ENCODE measurements around the gene STX3. TPM values are rescaled to one million over a fixed set of nuclear protein-coding genes. Genes with fewer than 3 reads are reported as not detected.

STX3 gene
- total and polyA plus RNA-seq, 2 of the 8 experiments (the other 6 are each of a cell fraction or from before 2014, with no cell fraction given), result 50.5 to 56.1 TPM

GRCh38 chr11:59765068-59765735 is 10.0 kb downstream of the STX3 start:
- Histone ChIP-seq H3K4me2 (ENCODE audit: insufficient read depth in 1 of 2, low read depth in 2 of 2, low read length in 2 of 2) (no peak overlapping the region), H3K18ac (ENCODE audit: extremely low read depth, low read length) (no peak overlapping the region), H4K5ac (ENCODE audit: insufficient read length, low read depth, low read length) (no peak overlapping the region), H3K56ac (replicated peaks; ENCODE audit: insufficient read length, low read depth, low read length) (no peak overlapping the region), H3K23me2 (ENCODE audit: low read depth, low read length) (peaks cover 6% of the 10 kb centered on the region; the same call in 1 of the 2 replicates), H2AK5ac (ENCODE audit: low read depth, low read length) (no peak overlapping the region), H3K79me2 (ENCODE audit: control insufficient read depth in 1 of 2, insufficient read depth in 2 of 2, low read length in 2 of 2) (peaks cover 24 to 92% of the 10 kb centered on the region in 2 experiments), H3K9me3 (ENCODE audit: insufficient read depth in 2 of 2, low read depth in 1 of 2, low read length in 1 of 2) (no peaks in the 10 kb centered on the region), H3K14ac (ENCODE audit: insufficient read length) (no peak overlapping the region), H2BK12ac (ENCODE audit: low read depth, low read length) (no peak overlapping the region), H2BK120ac (replicated peaks; ENCODE audit: low read depth, low read length) (no peak overlapping the region), H2BK20ac (ENCODE audit: low read length) (no peak overlapping the region), H4K8ac (ENCODE audit: extremely low read depth, insufficient read depth, low read length) (no peak overlapping the region), H3K4ac (replicated peaks; ENCODE audit: insufficient read length, low read depth, low read length) (no peak overlapping the region), H2BK15ac (ENCODE audit: low read length) (no peak overlapping the region), H4K91ac (replicated peaks; ENCODE audit: insufficient read length, low read length) (no peak overlapping the region), H3K4me3 (ENCODE audit: extremely low read depth in 1 of 4, insufficient read depth in 2 of 4, low read depth in 3 of 4, low read length in 4 of 4) (no peak overlapping the region), H3K9ac (replicated peaks in 1 of 4; ENCODE audit: extremely low read depth in 1 of 4, low read depth in 3 of 4, low read length in 3 of 4) (no peak overlapping the region), H3K4me1 (replicated peaks in 1 of 4; ENCODE audit: control insufficient read depth in 3 of 4, insufficient read depth in 4 of 4, low read length in 3 of 4) (no peaks in the 10 kb centered on the region), H3K27ac (ENCODE audit: low read depth, low read length) (no peak overlapping the region), H4K20me1 (replicated peaks in 1 of 2; ENCODE audit: control insufficient read depth in 1 of 2, insufficient read depth in 2 of 2, low read length in 2 of 2) (peaks cover 17 to 24% of the 10 kb centered on the region in 2 experiments), H3K23ac (ENCODE audit: insufficient read length) (no peak overlapping the region), H3K79me1 (ENCODE audit: low read depth, low read length) (peaks cover 25% of the 10 kb centered on the region), H2AFZ (ENCODE audit: low read length) (no peak overlapping the region), H3K27me3 (replicated peaks in 1 of 4; ENCODE audit: control insufficient read depth in 3 of 4, extremely low read depth in 1 of 4, insufficient read depth in 3 of 4, low read length in 3 of 4) (no peaks in the 10 kb centered on the region), H2BK5ac (ENCODE audit: low read depth, low read length) (no peak overlapping the region), H3K36me3 (ENCODE audit: control insufficient read depth in 2 of 4, insufficient read depth in 4 of 4, low read length in 3 of 4) (no peaks in the 10 kb centered on the region)
- DNase-seq (ENCODE audit: low read depth in 1 of 2, low spot score in 2 of 2) (no peak), FAIRE-seq (no peak)
- TF ChIP-seq CTCF (IDR thresholded peaks at IDR 0.05; ENCODE audit: control extremely low read depth in 1 of 3, insufficient read depth in 1 of 3, low read depth in 1 of 3, low read length in 3 of 3) (no peak), MAFK (IDR thresholded peaks at IDR 0.05; ENCODE audit: low read depth, low read length) (no peak), RBBP5 (IDR thresholded peaks at IDR 0.05; ENCODE audit: borderline replicate concordance, low read depth, low read length) (no peak), POLR2A (IDR thresholded peaks at IDR 0.05; ENCODE audit: control extremely low read depth in 1 of 2, low read depth in 2 of 2, low read length in 2 of 2) (no peak), NANOG (IDR thresholded peaks at IDR 0.05; ENCODE audit: insufficient read depth, low read depth, low read length, poor library complexity, severe bottlenecking) (no peak), E2F6 (IDR thresholded peaks at IDR 0.05) (no peak)
- ChIA-PET POLR2A (ENCODE audit: partially characterized antibody) (interaction anchor here (0.5 to 1.1 kb wide), 4 partner anchors 9 to 44 kb away, joined by 3 read pairs; no protein-coding TSS in a partner anchor), CTCF (ENCODE audit: partially characterized antibody) (interaction anchor here (1.2 to 4.8 kb wide), 2 partner anchors 11 to 37 kb away, joined by 3 to 36 read pairs; partner anchors contain the start of gene STX3)
- 98% methylated on average over 4 of the region's 4 CpGs; no CpG with 5 or more reads in 1 of the 2 experiments for WGBS, 2 experiments (ENCODE audit: extremely low coverage in 1 of 2, insufficient coverage in 1 of 2, insufficient read length in 1 of 2, insufficient replicate concordance in 2 of 2, low coverage in 1 of 2, low lambda C conversion rate in 2 of 2, missing lambda C conversion rate in 1 of 2)

All from H1 (cell line).